BJ (cell line): ENCODE results near the gene GPR176. TPM values are rescaled to one million over a fixed set of nuclear protein-coding genes. Genes with fewer than 3 reads are reported as not detected.

Experiments
- CTCF ChIA-PET: fragments of 350-600 bp; formaldehyde crosslinking; extraction: SDS; loops from one replicate; lab custom pipeline; 2021; ENCODE audit warnings: antibody characterized with exemption, inconsistent platforms; lab: Yijun Ruan, JAX
- POLR2A ChIA-PET: fragments of 300-600 bp; sonication (Branson Sonifier 250); formaldehyde crosslinking; extraction: SDS; loops from one replicate; lab custom pipeline; 2021; ENCODE audit warnings: antibody characterized with exemption; lab: Charles Lee
- DNase-seq: peaks from one replicate; pipeline ENCODE4 v3.0.0-alpha.2; 2011; ENCODE audit warnings: low read depth
- H3K27me3 ChIP-seq: 2 replicates; pipeline ENCODE4 v1.6.0; 2011; ENCODE audit warnings: low read length; ENCODE audit not compliant: control insufficient read depth, insufficient read depth
- H3K36me3 ChIP-seq: 2 replicates; pipeline ENCODE4 v1.5.1; 2011; ENCODE audit warnings: low read length; ENCODE audit not compliant: control insufficient read depth, insufficient read depth
- H3K4me3 ChIP-seq: 2 replicates; pipeline ENCODE4 v1.5.1; 2011; ENCODE audit warnings: low read depth, mild to moderate bottlenecking, control low read depth, low read length
- polyA plus RNA-seq: library from polyadenylated mRNA; depleted of rRNA; stranded (reverse); fragments of >200 nt; gene quantifications from 2 replicates; pipeline ENCODE4 v1.2.3, GENCODE V29; 2011
- TF ChIP-seq, protein P1 (sequence below): IDR thresholded peaks from 2 replicates; pipeline ENCODE4 v1.5.1; 2011; ENCODE audit warnings: low read depth, mild to moderate bottlenecking, control low read depth, inconsistent platforms, low read length, moderate library complexity; ENCODE audit not compliant: insufficient read depth

Gene GPR176
- polyA plus RNA-seq, 1 experiment = 319 TPM

DNA sequence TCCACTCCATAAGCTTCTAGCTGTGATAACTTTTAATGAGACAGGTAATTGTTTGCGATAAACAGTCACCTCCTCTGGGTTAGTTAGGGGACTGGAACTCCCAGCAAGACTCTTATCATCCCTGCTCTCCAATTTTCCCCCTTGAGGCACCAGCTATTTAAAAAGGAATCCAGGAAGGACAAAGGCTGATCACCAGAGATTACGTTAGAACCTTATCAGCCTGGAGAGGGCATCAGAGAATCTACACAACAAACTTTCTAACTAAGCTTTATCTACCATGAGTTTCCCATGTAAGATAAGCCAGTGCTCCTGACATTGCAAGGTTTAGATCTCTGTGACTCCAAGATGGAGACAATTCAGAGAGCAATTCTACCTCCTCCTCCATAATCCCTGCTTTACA, 31.3 kb downstream of the GPR176 start:
- TF ChIP-seq, protein P1, sequence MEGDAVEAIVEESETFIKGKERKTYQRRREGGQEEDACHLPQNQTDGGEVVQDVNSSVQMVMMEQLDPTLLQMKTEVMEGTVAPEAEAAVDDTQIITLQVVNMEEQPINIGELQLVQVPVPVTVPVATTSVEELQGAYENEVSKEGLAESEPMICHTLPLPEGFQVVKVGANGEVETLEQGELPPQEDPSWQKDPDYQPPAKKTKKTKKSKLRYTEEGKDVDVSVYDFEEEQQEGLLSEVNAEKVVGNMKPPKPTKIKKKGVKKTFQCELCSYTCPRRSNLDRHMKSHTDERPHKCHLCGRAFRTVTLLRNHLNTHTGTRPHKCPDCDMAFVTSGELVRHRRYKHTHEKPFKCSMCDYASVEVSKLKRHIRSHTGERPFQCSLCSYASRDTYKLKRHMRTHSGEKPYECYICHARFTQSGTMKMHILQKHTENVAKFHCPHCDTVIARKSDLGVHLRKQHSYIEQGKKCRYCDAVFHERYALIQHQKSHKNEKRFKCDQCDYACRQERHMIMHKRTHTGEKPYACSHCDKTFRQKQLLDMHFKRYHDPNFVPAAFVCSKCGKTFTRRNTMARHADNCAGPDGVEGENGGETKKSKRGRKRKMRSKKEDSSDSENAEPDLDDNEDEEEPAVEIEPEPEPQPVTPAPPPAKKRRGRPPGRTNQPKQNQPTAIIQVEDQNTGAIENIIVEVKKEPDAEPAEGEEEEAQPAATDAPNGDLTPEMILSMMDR = no peak
- Histone ChIP-seq H3K36me3 (peaks cover 2% of the 10 kb centered on the region), H3K27me3 (no peaks in the 10 kb centered on the region), H3K4me3 (no peak overlapping the region)
- CTCF ChIA-PET = interaction anchor here (0.6 to 1.4 kb wide), 6 partner anchors 9 to 117 kb away, joined by 3 to 4 read pairs (median 3); no protein-coding TSS in a partner anchor
- POLR2A ChIA-PET = no interaction called here
- no peak for DNase-seq

DNA sequence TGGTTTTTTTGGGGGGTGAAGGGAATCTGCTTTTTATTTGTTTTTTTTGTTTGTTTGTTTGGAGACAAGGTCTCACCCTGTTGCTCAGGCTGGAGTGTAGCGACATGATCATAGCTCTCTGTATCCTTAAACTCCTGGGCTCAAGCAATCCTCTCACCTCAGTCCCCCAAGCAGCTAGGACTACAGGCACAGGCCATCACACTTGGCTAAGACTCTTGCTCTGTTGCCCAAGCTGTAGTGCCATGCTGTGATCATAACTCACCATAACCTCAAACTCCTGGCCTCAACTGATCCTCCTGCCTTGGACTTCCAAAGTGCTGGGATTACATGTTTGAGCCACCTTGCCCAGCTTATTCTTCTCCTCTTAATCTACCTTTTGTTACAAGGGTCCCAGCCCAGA, 31.8 kb downstream of the GPR176 start:
- POLR2A ChIA-PET = interaction anchor here (1.0 kb wide), 1 partner anchor 32 kb away, joined by 7 read pairs; the partner anchor contains the start of gene GPR176

DNA sequence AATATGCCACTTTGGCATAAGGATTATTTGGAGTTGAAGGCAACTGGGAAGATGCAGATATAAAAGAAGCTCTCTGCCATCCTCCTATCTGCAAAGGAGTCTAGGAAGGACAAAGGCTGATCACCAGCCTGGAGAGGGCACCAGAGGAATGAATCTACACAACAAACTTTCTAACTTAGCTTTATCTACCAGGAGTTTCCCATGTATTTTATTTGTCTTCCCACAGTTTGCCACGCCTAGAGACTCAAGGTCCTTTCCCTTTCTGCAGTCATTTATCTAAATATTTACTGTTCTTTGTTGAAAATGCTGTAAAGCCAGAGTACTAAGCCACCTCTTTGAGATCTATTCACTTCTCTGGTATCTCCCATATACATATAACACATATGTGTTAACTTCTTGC, 32.2 kb downstream of the GPR176 start:
- no peaks in the 10 kb centered on the region for H3K27me3 ChIP-seq
- no peak for DNase-seq
- H3K36me3 ChIP-seq = peaks cover 2% of the 10 kb centered on the region
- H3K4me3 ChIP-seq = no peak overlapping the region
- CTCF ChIA-PET = interaction anchor here (0.6 to 1.4 kb wide), 6 partner anchors 11 to 136 kb away, joined by 3 to 5 read pairs (median 4); no protein-coding TSS in a partner anchor
- POLR2A ChIA-PET = interaction anchor here (1.0 kb wide), 1 partner anchor 32 kb away, joined by 7 read pairs; the partner anchor contains the start of gene GPR176
- TF ChIP-seq, protein P1 = peak; percentile 40

More for the DNA sequence above, 31.8 kb downstream of the GPR176 start:
- Histone ChIP-seq H3K27me3 (no peaks in the 10 kb centered on the region), H3K4me3 (no peak overlapping the region), H3K36me3 (peaks cover 2% of the 10 kb centered on the region)
- CTCF ChIA-PET = interaction anchor here (0.6 to 1.4 kb wide), 9 partner anchors 8 to 136 kb away, joined by 3 to 5 read pairs (median 3); no protein-coding TSS in a partner anchor
- DNase-seq = no peak
- TF ChIP-seq, protein P1 = no peak

DNA sequence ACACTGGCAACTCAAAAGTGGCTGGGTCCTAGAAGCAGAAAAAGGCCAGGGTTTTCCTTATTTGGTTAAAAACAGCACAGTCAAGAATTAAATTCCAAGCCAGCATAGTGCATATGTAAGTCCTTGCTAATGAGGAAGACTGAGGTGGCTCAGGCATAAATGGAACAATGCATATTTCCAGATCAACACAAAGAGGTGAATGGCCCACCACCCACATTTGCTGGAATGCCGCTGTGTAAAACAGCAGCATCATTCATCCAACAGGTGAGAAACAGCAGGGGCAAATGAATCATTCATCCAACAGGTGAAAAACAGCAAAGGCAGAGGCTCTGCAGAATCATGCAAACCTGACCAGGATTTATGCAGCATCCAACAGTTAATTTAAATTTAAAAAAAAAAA, 32.9 kb downstream of the GPR176 start:
- Histone ChIP-seq H3K36me3 (peaks cover 2% of the 10 kb centered on the region), H3K4me3 (no peak overlapping the region), H3K27me3 (no peaks in the 10 kb centered on the region)
- TF ChIP-seq, protein P1 = no peak
- POLR2A ChIA-PET = interaction anchor here (1.0 kb wide), 1 partner anchor 33 kb away, joined by 7 read pairs; the partner anchor contains the start of gene GPR176
- CTCF ChIA-PET = interaction anchor here (1.0 to 1.3 kb wide), 2 partner anchors 28 to 137 kb away, joined by 3 to 5 read pairs; no protein-coding TSS in a partner anchor
- DNase-seq = no peak

DNA sequence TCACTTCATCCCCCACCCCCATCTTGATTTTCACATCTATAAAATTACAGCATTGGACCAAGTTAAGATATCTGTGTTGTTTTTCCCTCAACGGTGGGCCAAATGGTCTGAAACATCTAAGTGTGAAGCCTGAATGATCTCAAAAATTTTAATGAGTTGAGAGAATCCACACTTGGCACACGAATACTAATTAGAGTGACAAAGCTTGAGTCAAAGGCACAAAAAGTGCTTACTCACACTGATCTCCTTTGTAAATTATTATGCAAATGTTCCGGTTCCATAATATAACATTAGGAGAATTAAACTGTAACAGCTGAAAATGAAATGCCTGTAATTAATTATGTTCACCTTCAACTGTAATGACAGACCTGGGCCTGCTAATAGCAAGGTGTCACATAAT, 33.6 kb downstream of the GPR176 start:
- Histone ChIP-seq H3K36me3 (peaks cover 1% of the 10 kb centered on the region), H3K4me3 (no peak overlapping the region), H3K27me3 (no peaks in the 10 kb centered on the region)
- CTCF ChIA-PET = no interaction called here
- TF ChIP-seq, protein P1 = no peak
- POLR2A ChIA-PET = no interaction called here
- DNase-seq = no peak
